ENCODE results near the gene CAMKK2.
"Not testable (repeated sequence)": the region's sequence is repeated elsewhere in the genome, so short reads cannot be mapped to it uniquely, and the experiment has no call there.

CAMKK2 gene

DNA sequence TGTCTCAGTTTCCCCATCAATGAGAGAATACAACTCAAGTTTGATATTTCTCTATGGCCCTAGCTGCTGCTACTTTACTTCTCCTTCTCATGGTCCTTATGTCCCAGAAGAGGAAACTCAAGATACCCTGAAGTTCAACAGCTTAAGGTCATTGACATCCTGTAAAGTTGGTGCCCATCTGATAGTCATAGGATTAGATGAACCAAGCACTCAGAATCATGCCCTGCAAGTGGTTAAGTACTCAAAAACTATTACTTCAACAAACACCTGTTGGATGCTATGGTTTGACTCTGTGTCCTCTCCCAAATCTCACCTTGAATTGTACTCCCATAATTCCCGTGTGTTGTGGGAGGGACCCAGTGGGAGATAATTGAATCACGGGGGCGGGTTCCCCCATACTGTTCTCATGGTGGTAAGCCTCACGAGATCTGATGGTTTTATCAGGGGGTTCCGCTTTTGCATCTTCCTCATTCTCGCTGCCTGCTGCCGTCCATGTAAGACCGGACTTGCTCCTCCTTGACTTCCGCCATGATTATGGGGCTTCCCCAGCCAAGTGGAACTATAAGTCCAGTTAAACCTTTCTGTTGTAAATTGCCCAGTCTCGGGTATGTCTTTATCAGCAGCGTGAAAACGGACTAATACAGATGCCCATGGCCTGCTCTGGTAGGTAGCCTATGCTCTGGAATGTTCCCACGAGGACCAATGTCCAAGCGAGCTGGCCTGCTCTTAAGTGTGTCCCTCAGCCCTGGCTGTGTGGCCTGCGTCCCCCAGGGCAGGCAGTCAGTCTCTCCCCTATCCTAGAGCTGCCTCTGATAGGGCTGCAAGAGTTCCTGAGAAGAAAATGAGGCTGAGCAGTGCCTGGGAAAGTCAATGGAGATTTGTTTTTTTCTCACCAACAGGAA, 18.1 kb downstream of the CAMKK2 start:
- DNase-seq: no peak

- DNase-seq: no peak
These were observed 19.1 kb downstream of the CAMKK2 start for GRCh38 chr12:121277374-121277759.

DNA sequence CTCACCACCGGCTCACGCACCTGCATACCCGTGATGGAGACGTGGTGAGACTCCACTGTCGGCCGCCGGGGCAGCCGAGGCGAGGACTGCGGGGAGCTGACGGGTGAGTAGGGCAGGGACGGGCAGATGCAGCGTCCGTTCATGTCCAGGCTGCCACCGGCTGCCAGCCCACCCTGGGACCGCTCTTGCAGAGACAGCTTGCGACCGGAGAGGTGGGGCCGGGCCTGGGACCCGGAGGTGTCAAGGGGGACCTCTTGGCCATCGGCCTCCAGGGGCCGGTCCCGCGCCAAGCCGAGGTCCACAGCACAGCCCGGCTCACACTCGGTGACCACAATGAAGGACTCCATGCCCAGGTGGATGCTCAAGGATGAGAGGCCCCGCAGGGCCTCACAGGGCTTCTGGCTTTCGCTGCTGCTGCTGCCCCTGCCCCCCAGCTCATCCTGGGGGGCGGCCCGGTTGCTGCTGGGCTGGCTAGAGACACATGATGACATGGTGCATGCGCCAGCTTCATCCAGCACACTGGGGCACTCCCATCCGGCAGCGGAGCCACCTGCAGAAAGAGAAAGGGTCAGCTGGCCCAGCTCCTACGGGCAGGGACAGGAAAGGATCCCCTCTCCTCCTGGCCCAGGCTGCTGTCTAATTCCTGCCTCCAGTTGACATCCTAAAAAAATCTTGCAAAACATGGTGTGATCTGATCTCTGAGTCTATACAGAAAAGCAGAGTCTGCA, 22.3 kb downstream of the CAMKK2 start:
- no peak for DNase-seq

DNA sequence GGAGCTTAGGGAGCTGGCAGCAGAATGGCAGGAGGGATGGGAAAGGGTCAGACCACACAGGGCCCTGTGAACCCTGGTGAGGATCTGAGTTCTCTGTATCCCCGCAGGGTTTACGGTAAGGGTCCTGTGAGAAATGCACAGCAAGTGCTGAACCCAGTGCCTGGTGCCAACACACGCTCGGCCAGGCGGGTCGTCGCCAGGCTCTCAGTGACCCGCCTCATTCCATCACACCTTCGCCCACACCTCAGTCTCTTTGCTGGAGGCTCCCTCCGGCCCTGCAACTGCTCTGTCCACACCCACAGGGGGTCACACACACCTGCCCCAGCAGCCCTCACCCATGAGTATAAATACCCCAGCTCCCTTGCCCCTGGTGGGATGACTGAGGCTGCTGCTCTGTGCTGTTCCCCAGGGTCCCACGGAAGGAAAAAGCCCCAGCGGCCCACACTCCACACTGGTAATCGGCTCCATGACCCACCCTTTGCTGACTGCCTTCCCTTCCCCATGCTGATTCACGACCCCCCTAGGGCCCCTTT, 23.1 kb downstream of the CAMKK2 start:
- DNase-seq: no peak

- no peak for DNase-seq
These were observed 28.7 kb downstream of the CAMKK2 start for GRCh38 chr12:121267822-121268221.

DNA sequence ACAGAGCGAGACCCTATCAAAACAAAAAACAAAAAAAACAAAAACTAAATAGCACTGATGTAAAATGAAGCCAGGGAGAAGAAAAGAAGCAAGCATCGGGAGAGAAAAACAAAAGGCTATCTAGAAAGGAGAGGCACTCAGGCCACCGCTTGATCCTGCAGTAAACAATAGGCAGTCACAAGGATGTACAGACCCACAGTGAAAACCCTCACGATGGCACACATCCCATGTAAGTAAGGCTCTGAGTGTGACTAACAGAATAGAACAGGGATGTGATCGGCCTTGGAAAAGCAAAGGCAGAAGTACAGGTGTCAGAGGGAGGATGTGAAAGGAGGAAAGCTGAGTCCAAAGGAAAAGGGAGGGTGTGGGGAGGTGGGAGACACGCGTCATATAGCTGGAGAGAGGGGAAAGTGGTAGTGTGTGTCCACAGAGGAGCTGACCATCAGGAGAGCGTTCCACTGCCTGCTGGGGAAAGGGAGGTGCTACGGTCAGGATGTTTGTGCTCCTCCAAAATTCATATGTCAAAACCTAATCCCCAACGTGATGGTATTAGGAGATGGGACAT, 31.5 kb downstream of the CAMKK2 start:
- DNase-seq: no peak

DNA sequence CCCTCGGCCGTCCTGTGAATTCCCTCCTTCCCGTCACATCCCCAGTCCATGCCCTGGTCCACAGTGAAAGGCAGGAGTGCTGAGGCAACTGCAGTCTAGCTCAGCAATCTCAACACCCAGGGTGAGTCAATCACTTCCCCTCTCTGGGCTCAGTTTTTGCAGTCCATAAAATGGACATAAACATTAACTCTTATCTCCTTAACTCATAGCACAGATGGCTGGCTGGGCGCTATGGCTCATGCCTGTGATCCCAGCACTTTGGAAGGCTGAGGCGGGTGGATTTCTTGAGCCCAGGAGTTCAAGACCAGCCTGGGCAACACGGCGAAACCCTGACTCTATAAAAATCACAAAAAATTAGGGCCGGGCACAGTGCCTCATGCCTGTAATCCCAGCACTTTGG, 32.4 kb downstream of the CAMKK2 start:
- no peak for DNase-seq

DNA sequence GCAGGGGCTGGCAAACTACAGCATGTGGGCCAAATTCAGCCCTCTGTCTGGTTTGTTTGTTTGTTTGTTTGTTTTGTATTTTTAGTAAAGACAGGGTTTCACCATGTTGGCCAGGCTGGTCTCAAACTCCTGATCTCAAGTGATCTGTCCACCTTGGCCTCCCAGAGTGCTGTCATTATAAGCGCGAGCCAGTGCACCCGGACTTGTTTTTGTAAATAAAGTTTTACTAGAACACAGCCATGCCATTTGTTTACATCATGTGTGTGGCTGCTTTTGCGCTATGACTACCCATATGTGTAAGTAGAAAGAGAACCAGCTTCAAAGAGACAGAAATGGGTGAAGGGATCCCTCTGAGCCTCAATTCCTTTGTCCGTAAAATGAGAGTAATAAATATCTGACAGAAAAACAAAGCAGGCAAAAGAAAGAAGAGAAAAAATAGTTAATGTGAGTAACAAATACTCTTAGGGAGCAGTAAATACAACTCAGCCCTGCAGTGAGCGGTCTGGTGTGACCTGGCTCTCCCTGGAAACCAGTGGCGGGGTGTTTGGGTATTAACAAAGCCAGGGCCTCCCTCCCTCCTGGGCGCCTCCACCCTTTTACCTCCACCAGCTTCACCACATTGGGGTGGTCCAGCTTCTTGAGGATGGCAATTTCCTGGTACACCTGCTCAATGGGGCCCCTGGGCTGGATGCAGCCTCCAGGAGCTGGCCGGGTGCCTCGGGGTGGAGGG, 33.1 kb downstream of the CAMKK2 start:
- DNase-seq: no peak

DNA sequence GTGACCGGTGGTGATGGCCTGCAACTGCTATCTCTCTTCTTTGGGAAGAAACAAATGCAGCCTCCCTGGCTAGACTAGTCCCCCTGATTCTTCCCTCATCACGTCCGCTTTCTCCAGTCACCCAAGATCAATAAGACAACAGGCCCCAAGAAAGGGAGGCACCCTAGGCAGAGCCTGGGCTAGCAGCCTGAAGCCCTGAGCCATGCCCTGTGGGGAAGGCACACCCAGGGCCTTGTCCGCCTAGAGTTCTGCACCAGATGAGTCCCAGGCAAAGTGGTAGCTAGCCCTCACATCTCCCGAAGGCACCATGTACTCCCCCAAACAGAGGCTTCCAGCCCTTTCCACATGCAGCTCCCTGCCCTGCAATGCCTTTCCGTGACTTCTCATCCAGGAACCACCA, 35.1 kb downstream of the CAMKK2 start:
- no peak for DNase-seq

- no peak for DNase-seq
These were observed 36.4 kb downstream of the CAMKK2 start for GRCh38 chr12:121260091-121260490.

DNA sequence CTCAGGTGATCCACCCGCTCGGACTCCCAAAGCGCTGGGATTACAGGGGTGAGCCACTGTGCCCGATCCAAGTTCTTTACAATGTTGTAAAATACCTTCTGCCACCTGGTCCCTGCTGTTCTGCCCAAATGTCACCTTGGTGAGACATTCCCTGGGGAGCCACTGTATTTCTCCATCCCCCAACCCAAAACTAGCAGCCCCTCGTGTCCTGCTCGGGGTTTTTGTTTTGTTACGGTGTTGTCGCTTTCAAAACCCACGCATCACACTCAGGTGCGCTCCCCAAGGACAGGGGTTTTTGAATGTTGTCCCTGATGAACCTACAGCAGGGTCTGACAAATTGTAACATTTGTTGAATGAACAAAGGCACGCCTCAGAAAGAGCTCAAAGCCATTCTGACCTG, 37.4 kb downstream of the CAMKK2 start:
- DNase-seq: no peak

DNA sequence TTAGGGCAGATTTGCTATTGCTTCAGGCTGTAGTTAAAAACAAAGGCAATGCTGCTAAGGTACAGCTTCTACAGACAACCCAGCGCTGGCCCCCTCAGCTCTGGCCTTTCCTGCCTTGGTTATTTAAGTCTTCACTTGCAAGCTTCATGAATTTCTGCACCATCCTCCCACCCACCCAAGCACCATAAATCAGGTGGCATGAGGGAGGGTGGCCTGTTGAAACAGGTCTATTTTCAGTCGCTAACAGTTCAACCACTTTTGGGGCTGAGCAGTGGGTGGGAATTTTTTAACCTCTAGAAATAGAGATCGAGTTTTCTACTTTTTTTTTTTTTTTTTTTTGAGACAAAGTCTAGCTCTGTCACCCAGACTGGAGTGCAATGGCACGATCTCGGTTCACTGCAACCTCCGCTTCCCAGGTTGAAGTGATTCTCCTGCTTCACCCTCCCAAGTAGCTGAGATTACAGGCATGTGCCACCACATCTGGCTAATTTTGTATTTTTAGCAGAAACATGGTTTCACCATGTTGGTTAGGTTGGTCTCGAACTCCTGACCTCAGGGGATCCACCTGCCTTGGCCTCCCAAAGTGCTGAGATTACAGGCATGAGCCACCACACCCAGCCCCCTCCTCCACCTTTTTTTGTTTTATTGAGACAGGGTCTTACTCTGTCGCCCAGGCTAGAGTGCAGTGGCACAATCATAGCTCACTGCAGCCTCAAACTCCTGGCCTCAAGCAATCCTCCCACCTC, 38.6 kb downstream of the CAMKK2 start:
- DNase-seq: not testable (repeated sequence)

DNA sequence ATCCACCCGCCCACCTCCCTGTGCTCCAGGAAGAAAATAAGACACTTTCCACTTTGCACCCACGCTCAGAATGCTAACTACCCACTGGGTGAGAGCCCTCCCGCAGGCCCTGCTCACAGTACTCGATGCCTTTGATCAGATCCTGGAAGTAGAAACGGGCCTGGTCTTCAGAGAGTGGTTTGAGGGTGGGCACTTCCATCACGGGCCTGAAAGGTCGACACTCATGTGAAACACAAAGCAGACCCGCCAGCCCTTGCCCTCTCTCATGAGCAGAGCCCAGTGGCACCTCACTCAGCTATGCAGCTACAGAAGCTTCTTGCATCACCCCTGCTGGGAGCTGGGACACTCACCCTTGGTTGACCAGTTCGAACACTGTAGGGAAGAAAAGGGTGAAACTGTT, 41.1 kb downstream of the CAMKK2 start:
- no peak for DNase-seq

DNA sequence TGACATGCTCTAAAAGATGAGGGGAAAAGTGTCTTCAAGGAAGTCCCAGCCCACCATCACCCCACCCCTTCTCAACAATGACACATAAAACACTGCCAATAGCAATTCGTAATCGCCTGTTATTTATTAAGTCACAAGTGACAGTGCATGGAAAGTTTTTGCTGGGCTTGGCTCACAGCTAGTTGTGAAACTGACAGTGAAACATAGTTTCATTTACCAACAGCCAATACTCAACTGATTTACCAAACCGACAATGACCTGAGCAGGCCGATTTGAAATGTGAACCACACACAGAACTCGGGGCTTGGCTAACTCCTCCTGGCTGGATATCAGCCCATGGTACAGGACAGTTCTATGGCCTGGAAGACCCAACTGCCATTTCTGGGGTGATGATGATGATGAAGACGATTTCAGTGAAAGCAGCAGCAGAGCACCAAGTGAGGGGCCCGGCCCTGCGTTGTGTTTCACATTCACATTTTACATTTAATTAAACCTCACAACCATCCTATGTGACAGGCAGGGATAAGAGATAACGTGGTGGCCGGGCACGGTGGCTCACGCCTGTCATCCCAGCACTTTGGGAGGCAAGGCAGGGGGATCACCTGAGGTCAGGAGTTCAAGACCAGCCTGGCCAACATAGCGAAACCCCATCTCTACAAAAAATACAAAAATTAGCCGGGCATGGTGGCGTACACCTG, 42.7 kb downstream of the CAMKK2 start:
- DNase-seq: no peak

- DNase-seq: no peak
These were observed 43.7 kb downstream of the CAMKK2 start for GRCh38 chr12:121252712-121253345.

- no peak for DNase-seq
These were observed 44.7 kb downstream of the CAMKK2 start for GRCh38 chr12:121251838-121252237.

GRCh38 chr12:121250359-121250758, 46.1 kb downstream of the CAMKK2 start:
- no peak for DNase-seq

GRCh38 chr12:121248622-121249021, 47.9 kb downstream of the CAMKK2 start:
- no peak for DNase-seq

DNA sequence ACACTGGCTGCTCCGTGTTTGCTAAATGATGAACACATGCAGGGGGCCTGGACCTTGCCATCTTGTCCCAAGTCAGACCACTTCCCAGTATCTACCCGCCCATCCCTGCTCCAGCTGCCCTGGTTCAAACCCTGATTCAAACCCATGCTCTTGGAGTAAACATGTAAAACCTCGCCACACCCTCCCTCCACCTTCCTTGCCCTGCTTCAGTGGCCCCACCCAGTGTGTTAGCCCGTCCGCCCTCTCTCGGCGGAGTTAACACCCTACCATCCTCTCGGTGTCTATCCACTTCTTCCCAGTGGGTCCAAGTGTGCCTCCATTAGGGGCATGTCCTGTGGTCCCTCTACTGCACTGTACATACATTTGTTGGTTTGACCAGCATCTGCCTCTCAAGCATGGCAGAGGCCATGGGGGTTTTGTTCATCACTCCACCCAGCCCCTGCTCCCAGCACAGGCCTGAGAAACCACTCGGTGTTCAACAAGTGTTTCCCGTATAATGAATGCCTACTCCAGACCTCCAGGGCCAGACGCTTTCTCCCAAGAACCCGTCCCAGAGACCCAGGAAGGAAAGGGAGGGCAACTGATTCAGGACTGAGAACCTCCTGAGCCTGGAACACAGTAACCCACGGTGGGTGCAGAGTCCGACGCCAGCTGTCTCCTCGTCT, 49.5 kb downstream of the CAMKK2 start:
- DNase-seq: no peak

- no peak for DNase-seq
These were observed 50.6 kb downstream of the CAMKK2 start for GRCh38 chr12:121245951-121246350.
